AG10803 (cell line): ENCODE data around the gene S100A5.
"Not testable (repeated sequence)": the region's sequence is repeated elsewhere in the genome, so short reads cannot be mapped to it uniquely, and the experiment has no call there.

Experiments used
- DNase-seq: peaks from one replicate; pipeline ENCODE4 v3.0.0; 2010; ENCODE audit warnings: low read depth
- H3K4me3 ChIP-seq: 2 replicates; pipeline ENCODE4 v1.5.1; 2011; ENCODE audit warnings: mild to moderate bottlenecking, low read length, control low read depth
- CTCF ChIP-seq: conservative IDR thresholded peaks from 2 replicates; pipeline ENCODE4 v1.5.1; 2011; ENCODE audit warnings: mild to moderate bottlenecking, low read length, control low read depth, inconsistent platforms

The S100A5 gene

GRCh38 chr1:153527023-153527682 lies 13.6 kb downstream of the S100A5 start:
- DNase-seq, result no peak
- H3K4me3 ChIP-seq, result no peak overlapping the region
- TF ChIP-seq CTCF, result no peak

- no peak overlapping the region for H3K4me3 ChIP-seq
- DNase-seq, result no peak
- no peak for TF ChIP-seq CTCF
Observed at GRCh38 chr1:153526132-153526543, 14.6 kb downstream of the S100A5 start.

GRCh38 chr1:153525088-153525728 lies 15.5 kb downstream of the S100A5 start:
- TF ChIP-seq CTCF, result no peak
- DNase-seq, result no peak
- no peak overlapping the region for H3K4me3 ChIP-seq

- not testable (repeated sequence) for H3K4me3 ChIP-seq, DNase-seq
Observed at GRCh38 chr1:153522353-153523048, 18.2 kb downstream of the S100A5 start.

GRCh38 chr1:153521808-153522207 lies 18.9 kb downstream of the S100A5 start:
- H3K4me3 ChIP-seq, DNase-seq: not testable (repeated sequence)

- no peak overlapping the region for H3K4me3 ChIP-seq
- no peak for TF ChIP-seq CTCF
- DNase-seq, result no peak
Observed at GRCh38 chr1:153520818-153521476, 19.8 kb downstream of the S100A5 start.

- not testable (repeated sequence) for DNase-seq, H3K4me3 ChIP-seq
Observed at GRCh38 chr1:153520137-153520691, 20.5 kb downstream of the S100A5 start.

GRCh38 chr1:153519242-153519641 lies 21.5 kb downstream of the S100A5 start:
- no peak for DNase-seq
- no peak overlapping the region for H3K4me3 ChIP-seq
- no peak for TF ChIP-seq CTCF
